ENCODE measurements around the gene DUSP6.
A peak's percentile ranks its signal among the peaks of the same experiment; 100 is the strongest.
"Not testable (repeated sequence)": the region's sequence is repeated elsewhere in the genome, so short reads cannot be mapped to it uniquely, and the experiment has no call there.

The DUSP6 gene

GRCh38 chr12:89351489-89352241 lies 636 bp downstream of the DUSP6 start:
- DNase-seq (ENCODE audit: low spot score) = peak; percentile 31

GRCh38 chr12:89350630-89351488 lies 1.4 kb downstream of the DUSP6 start:
- DNase-seq (ENCODE audit: low spot score) = peak; percentile 17

GRCh38 chr12:89350260-89350629 lies 2.1 kb downstream of the DUSP6 start:
- DNase-seq (ENCODE audit: low spot score) = no peak

GRCh38 chr12:89349814-89350213 lies 2.5 kb downstream of the DUSP6 start:
- no peak for DNase-seq (ENCODE audit: low spot score)

GRCh38 chr12:89348894-89349699 lies 3.2 kb downstream of the DUSP6 start:
- no peak for DNase-seq (ENCODE audit: low spot score)

- no peak for DNase-seq (ENCODE audit: low spot score)
These were observed 4.9 kb downstream of the DUSP6 start for GRCh38 chr12:89347325-89347829.

- DNase-seq (ENCODE audit: low spot score) = no peak
These were observed 5.5 kb downstream of the DUSP6 start for GRCh38 chr12:89346741-89347324.

- DNase-seq (ENCODE audit: low spot score) = peak; percentile 70
These were observed 6.2 kb downstream of the DUSP6 start for GRCh38 chr12:89345830-89346740.

- DNase-seq (ENCODE audit: low spot score) = no peak
These were observed 6.9 kb downstream of the DUSP6 start for GRCh38 chr12:89345376-89345775.

- no peak for DNase-seq (ENCODE audit: low spot score)
These were observed 7.5 kb downstream of the DUSP6 start for GRCh38 chr12:89344862-89345202.

GRCh38 chr12:89344043-89344861 lies 8.0 kb downstream of the DUSP6 start:
- DNase-seq (ENCODE audit: low spot score) = no peak

GRCh38 chr12:89343127-89343526 lies 9.2 kb downstream of the DUSP6 start:
- DNase-seq (ENCODE audit: low spot score) = no peak

GRCh38 chr12:89340861-89341260 lies 11.4 kb downstream of the DUSP6 start:
- DNase-seq (ENCODE audit: low spot score) = no peak

GRCh38 chr12:89339526-89339925 lies 12.8 kb downstream of the DUSP6 start:
- no peak for DNase-seq (ENCODE audit: low spot score)

- DNase-seq (ENCODE audit: low spot score) = not testable (repeated sequence)
These were observed 15.2 kb downstream of the DUSP6 start for GRCh38 chr12:89337136-89337535.

GRCh38 chr12:89335452-89336244 lies 16.7 kb downstream of the DUSP6 start:
- DNase-seq (ENCODE audit: low spot score) = no peak

- no peak for DNase-seq (ENCODE audit: low spot score)
These were observed 17.6 kb downstream of the DUSP6 start for GRCh38 chr12:89334548-89335169.

GRCh38 chr12:89333564-89334252 lies 18.6 kb downstream of the DUSP6 start:
- DNase-seq (ENCODE audit: low spot score) = no peak
